Measurements from ENCODE around the gene CAPN8.

CAPN8 gene

DNA sequence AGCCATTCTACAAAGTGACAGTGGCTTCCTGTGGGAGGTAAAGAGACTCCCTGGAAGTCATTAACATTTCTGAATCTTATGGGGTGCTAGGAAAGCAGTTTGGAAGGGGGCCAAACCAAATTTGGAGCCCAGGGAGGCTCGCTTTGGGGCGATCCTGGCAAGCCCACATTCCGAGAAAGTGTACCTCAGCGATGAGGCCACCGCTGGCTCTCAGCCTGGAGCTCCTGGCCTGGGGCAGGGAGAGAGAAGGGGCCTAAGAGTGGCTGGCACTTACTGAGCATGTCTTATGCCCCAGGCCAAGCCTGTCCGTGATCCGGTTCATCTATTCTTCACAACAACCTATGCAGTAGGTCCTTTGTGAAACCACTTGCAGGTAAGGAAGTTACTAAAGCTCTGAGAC, 173.5 kb downstream of the CAPN8 start:
- Histone ChIP-seq H3K36me3 (no peaks in the 10 kb centered on the region), H3K4me3 (ENCODE audit: low read depth, low read length) (no peak overlapping the region), H3K4me1 (peaks cover 5% of the 10 kb centered on the region; the same call in 1 of the 2 replicates), H3K9me3 (no peaks in the 10 kb centered on the region; the same call in 1 of the 2 replicates), H3K27me3 (peaks cover 14% of the 10 kb centered on the region)
- TF ChIP-seq, protein P1, sequence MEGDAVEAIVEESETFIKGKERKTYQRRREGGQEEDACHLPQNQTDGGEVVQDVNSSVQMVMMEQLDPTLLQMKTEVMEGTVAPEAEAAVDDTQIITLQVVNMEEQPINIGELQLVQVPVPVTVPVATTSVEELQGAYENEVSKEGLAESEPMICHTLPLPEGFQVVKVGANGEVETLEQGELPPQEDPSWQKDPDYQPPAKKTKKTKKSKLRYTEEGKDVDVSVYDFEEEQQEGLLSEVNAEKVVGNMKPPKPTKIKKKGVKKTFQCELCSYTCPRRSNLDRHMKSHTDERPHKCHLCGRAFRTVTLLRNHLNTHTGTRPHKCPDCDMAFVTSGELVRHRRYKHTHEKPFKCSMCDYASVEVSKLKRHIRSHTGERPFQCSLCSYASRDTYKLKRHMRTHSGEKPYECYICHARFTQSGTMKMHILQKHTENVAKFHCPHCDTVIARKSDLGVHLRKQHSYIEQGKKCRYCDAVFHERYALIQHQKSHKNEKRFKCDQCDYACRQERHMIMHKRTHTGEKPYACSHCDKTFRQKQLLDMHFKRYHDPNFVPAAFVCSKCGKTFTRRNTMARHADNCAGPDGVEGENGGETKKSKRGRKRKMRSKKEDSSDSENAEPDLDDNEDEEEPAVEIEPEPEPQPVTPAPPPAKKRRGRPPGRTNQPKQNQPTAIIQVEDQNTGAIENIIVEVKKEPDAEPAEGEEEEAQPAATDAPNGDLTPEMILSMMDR (IDR thresholded peaks at IDR 0.05; ENCODE audit: low read depth, low read length) = no peak
- DNase-seq = no peak

Data from BE2C (cell line).